WTC11 (cell line): ENCODE results near the gene CFL1.

ENCODE experiments used
- CBFB ChIP-seq: sonication (generic); formaldehyde crosslinking; IDR thresholded peaks from 2 replicates; pipeline ENCODE4 v1.8.1; 2022; ENCODE audit warnings: mild to moderate bottlenecking, low read depth, missing genetic modification reagents
- ZNF121 ChIP-seq: sonication (generic); formaldehyde crosslinking; IDR thresholded peaks from 2 replicates; pipeline ENCODE4 v1.8.0; 2023; ENCODE audit warnings: missing genetic modification reagents
- TF ChIP-seq, protein P1 (sequence below): fragments of 250-450 bp; sonication (Bioruptor Pico); IDR thresholded peaks from 2 replicates; pipeline ENCODE4 v2.1.2; 2022; ENCODE audit warnings: mild to moderate bottlenecking, moderate library complexity

GRCh38 chr11:65883058-65883761 is 25.2 kb upstream of the CFL1 start:
- TF ChIP-seq ZNF121 (CRISPR knock-in tag) (no peak), CBFB (CRISPR knock-in tag) (no peak)
- TF ChIP-seq, protein P1, sequence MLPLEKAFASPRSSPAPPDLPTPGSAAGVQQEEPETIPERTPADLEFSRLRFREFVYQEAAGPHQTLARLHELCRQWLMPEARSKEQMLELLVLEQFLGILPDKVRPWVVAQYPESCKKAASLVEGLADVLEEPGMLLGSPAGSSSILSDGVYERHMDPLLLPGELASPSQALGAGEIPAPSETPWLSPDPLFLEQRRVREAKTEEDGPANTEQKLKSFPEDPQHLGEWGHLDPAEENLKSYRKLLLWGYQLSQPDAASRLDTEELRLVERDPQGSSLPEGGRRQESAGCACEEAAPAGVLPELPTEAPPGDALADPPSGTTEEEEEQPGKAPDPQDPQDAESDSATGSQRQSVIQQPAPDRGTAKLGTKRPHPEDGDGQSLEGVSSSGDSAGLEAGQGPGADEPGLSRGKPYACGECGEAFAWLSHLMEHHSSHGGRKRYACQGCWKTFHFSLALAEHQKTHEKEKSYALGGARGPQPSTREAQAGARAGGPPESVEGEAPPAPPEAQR, result no peak
